ENCODE data around the gene KCNAB1. TPM values are rescaled to one million over a fixed set of nuclear protein-coding genes. Genes with fewer than 3 reads are reported as not detected.

The KCNAB1 gene
- total and polyA plus RNA-seq, 10 of the 15 experiments (the other 5 are each of a cell fraction or from before 2014, with no cell fraction given), result 0.11 to 0.69 (median 0.43) TPM; not detected in 6

- intact Hi-C loops (cut with micrococcal nuclease; ENCODE audit: unreplicated experiment), result no loop called here
- no peaks in the 10 kb centered on the region for H3K4me1 ChIP-seq (ENCODE audit: control insufficient read depth, insufficient read depth, low read length)
- ATAC-seq (no peak), FAIRE-seq (no peak), DNase-seq (ENCODE audit: low read depth, low spot score) (no peak)
- 45% methylated on average over 3 of the region's 3 CpGs for WGBS (ENCODE audit: insufficient coverage, insufficient replicate concordance, low lambda C conversion rate, missing lambda C conversion rate)
- no peak overlapping the region for H3K4me2 ChIP-seq (ENCODE audit: control insufficient read depth, insufficient read depth)
- POLR2A ChIA-PET, result no interaction called here
- SMC1A ChIA-PET (ENCODE audit: uncharacterized antibody, unreplicated experiment), result no interaction called here
- no peaks in the 10 kb centered on the region; a peak in 1 of 4 replicates for H3K27me3 ChIP-seq (replicated peaks in 1 of 2; ENCODE audit: control insufficient read depth in 2 of 2, insufficient read depth in 2 of 2, low read length in 1 of 2)
- no peaks in the 10 kb centered on the region for H3K36me3 ChIP-seq (ENCODE audit: control insufficient read depth in 2 of 2, insufficient read depth in 2 of 2, low read length in 1 of 2)
- no peaks in the 10 kb centered on the region for H3K9me3 ChIP-seq (replicated peaks; ENCODE audit: control insufficient read depth, insufficient read depth, low read length)
- no TSS peak for BruUV-seq (replicated peaks)
- H3K79me2 ChIP-seq (ENCODE audit: control insufficient read depth, insufficient read depth, low read length), result no peaks in the 10 kb centered on the region
- H3K9ac ChIP-seq (ENCODE audit: control insufficient read depth, insufficient read depth, low read length), result no peak overlapping the region
- CTCF ChIA-PET, result no interaction called here
- no peak overlapping the region for H3K27ac ChIP-seq (ENCODE audit: control insufficient read depth, insufficient read depth)
- no peaks in the 10 kb centered on the region for H4K20me1 ChIP-seq (ENCODE audit: control insufficient read depth, insufficient read depth)
- no peak overlapping the region for H3K4me3 ChIP-seq
- TF ChIP-seq RAD21 (IDR thresholded peaks at IDR 0.05; ENCODE audit: insufficient read depth, low read depth, low read length) (no peak), BACH1 (IDR thresholded peaks at IDR 0.05; ENCODE audit: borderline replicate concordance) (no peak), DPF2 (IDR thresholded peaks at IDR 0.05) (no peak), MAX (IDR thresholded peaks at IDR 0.05; ENCODE audit: low read depth, low read length) (no peak), EZH2 (IDR thresholded peaks at IDR 0.05; ENCODE audit: borderline replicate concordance, control insufficient read depth, low read depth, low read length) (no peak), BCL3 (IDR thresholded peaks at IDR 0.05; ENCODE audit: borderline replicate concordance, insufficient read depth, low read depth, low read length, poor library complexity, severe bottlenecking) (no peak), MEF2A (IDR thresholded peaks at IDR 0.05; ENCODE audit: insufficient read depth, low read depth, low read length) (no peak)
- RAD21 ChIA-PET (ENCODE audit: unreplicated experiment), result interaction anchor here (1.0 kb wide), 1 partner anchor 8 kb away, joined by 3 read pairs; no protein-coding TSS in a partner anchor
- no peak overlapping the region for H2AFZ ChIP-seq (ENCODE audit: control insufficient read depth, low read depth, low read length)
- in situ Hi-C loops (cut with MboI), result loop anchor here (5.0 kb wide), 1 partner anchor 237 kb away; no protein-coding TSS in a partner anchor
These were observed 269.1 kb downstream of the KCNAB1 start for GRCh38 chr3:156389449-156389950.
